Measurements from ENCODE around the gene ARMC12.

Gene ARMC12

DNA sequence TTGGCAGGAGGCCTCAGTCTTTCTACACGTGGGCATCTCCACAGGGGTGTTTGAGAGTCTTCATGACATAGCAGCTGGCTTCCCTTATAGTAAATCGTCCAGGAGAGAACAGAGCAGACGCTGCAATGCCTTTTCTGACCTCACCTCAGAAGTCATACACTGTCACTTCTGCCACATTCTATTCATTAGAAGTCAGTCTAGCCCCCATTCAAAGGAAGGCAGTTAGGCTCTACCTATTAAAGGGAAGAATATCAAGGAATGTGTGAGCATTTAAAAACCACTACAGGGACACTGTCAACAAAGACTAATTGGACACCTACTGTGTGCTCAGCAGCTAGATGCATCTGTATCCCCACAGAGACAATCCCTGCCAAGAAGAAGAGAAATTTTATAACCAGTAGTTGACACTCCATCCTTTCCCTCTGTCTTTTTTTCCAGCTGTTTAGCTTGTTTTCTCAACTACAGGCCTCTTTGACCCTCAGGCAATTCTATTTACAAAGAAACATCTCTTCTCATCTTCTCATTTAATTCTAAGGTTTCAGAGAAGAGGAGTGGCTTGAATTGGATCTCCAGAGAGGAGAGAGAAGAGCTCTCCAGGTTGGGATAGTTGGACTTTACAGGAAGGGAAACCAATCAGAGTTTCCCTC is 18.6 kb downstream of the ARMC12 start:
- in situ Hi-C loops (cut with MboI; ENCODE audit: low pct_unique_long_range_greater_than_20kb, low sequenced_read_pairs), result no loop called here
- no peak for DNase-seq

DNA sequence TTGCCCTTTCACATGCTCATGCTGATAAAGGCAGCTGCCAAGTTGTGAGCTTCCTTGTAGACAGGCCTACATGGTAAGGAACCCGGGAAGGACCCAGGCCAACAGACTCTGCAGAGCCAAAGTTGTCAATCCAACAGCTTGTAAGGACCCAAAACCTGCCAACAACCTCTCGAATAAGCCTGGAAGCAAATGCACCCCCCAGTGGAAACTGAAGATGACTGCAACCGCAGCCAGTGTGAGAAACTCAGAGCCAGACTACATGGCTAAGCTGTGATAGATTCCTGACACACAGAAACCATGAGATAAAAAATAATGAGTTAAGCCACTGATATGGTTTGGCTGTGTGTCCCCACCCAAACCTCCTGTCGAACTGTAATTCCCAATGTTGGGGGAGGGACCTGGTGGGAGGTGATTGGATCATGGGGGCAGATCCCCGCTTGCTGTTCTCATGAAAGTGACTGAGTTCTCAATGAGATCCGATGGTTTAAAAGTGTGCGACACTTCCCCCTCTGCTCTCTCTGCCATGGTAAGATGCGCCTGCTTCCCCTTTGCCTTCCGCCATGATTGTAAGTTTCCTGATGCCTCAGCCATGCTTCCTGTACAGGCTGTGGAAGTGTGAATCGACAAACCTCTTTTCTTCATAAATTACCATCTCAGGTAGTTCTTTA is 20.8 kb downstream of the ARMC12 start:
- peak; percentile 54 for DNase-seq
- in situ Hi-C loops (cut with MboI; ENCODE audit: low pct_unique_long_range_greater_than_20kb, low sequenced_read_pairs), result no loop called here

DNA sequence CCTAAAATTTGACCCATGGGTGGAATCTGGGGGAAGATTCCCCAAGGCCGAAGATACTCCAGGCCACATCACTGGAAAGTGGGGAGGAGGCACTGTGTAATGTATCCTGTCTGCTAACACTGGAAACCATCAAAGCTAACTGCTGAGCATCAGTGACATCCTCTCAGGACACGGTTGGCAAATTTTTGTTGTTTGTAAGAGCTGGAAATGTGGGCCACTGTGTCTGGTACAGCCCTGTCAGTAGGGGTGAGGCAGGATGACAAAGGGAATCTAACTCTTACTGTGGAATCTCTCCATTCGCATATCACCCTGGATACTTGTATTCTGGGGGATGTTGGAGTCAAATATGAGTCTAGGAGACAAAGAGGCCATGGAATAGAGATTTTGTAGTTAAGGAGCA is 22.6 kb downstream of the ARMC12 start:
- in situ Hi-C loops (cut with MboI; ENCODE audit: low pct_unique_long_range_greater_than_20kb, low sequenced_read_pairs), result no loop called here
- no peak for DNase-seq

DNA sequence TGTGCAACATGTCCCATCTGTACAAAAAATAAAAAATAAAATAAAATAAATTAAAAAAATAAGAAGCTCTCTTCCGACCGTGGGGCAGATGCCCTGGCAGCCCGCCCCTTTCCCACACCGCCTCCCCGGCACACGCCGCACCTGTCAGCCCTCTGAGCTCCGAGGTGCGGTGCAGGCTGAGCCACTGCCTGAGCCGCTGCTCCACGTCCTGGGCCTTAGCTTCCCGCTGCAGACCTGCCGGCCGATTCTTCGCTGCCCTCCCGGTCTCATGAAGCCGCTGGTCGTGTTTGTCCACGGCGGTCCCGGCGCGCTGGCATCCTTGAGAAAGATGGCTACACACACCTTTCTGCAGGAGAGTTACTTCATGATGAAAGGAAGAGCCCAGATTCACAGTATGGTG is 28.9 kb downstream of the ARMC12 start:
- DNase-seq, result no peak
- in situ Hi-C loops (cut with MboI; ENCODE audit: low pct_unique_long_range_greater_than_20kb, low sequenced_read_pairs), result no loop called here

DNA sequence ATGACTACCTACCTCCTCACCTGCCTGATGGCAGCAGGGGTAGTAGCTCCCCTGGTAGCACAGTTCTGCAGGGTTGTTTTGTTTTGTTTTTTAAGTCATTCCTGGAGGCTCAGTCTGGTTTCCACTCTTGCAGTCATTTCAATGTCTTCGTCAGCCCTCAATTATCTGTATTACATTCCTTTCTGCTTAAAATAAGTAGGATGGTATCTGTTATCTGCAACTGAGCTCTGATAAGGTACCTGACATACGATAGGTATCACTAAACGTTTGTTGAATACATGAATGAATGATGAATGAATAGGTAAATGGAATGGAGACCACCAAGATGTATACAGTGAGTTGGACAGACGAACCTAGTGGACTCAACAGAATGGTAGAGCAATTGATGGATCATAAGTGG is 32.4 kb downstream of the ARMC12 start:
- in situ Hi-C loops (cut with MboI; ENCODE audit: low pct_unique_long_range_greater_than_20kb, low sequenced_read_pairs), result no loop called here

DNA sequence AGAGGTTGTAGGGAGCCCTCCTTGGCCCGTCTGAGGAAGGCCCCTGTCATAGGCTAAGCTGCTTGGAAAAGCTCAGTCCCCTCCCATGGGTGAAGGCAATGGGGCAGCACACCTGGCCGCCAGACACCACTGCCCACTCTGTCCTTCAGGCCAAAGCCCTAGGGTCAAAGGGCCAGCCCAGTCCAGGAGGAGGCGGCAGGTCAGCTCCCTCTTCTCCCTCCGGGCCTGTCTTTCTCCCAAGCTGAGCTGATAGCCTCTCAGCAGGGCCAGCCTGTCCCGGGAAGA is 34.5 kb downstream of the ARMC12 start:
- in situ Hi-C loops (cut with MboI; ENCODE audit: low pct_unique_long_range_greater_than_20kb, low sequenced_read_pairs), result no loop called here
- DNase-seq, result no peak

More for the DNA sequence above, 32.4 kb downstream of the ARMC12 start:
- no peak for DNase-seq

DNA sequence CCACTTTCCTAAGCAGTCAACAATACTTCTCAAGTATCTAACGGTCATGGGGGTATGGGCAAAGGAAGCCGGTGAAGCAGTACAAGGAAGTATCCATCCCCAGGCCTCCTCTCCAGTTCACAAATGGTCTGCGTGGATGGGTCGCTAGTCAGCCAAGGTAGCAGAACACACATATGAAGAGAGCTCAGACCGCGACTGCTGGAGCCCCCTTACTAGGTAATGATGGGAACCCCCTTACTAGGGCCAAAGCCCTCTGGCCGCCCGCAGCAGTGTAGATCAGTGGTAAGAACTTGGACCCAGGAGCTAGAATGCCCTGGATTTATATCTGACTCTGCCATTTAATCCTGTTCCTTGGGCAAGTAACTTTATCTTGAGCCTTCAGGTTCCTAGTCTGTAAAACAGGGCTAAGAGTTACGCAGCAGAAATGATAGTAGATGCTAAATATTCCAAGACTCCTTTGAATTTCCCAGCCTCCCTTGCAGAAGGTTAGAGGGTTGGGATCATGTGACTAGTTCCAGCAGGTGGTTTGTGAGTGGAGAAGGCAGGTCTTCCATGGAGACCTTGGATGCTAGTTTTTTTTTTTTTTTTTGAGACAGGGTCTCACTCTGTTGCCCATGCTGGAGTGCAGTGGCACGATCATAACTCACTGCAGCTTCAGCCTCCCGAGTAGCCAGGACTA is 37.4 kb downstream of the ARMC12 start:
- in situ Hi-C loops (cut with MboI; ENCODE audit: low pct_unique_long_range_greater_than_20kb, low sequenced_read_pairs), result no loop called here
- no peak for DNase-seq

DNA sequence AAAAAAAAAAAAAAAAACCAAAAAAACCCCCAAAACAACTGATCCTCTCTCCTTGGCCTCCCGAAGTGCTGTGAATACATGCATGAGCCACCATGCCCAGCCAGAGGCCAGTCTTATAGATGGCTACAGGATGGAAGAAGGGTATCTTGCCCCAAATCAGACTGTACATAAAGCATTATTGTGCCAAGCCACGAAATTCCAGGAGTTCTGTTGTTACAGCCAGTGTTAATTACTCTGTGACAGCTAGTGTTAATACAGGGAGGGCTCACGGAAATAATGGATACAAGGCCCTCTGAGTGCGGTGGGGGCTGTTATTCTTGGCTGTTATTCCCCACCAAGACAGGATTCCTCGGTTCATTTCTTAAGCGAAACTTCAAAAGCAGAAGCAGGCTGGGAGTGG is 38.2 kb downstream of the ARMC12 start:
- DNase-seq, result no peak
- in situ Hi-C loops (cut with MboI; ENCODE audit: low pct_unique_long_range_greater_than_20kb, low sequenced_read_pairs), result no loop called here

DNA sequence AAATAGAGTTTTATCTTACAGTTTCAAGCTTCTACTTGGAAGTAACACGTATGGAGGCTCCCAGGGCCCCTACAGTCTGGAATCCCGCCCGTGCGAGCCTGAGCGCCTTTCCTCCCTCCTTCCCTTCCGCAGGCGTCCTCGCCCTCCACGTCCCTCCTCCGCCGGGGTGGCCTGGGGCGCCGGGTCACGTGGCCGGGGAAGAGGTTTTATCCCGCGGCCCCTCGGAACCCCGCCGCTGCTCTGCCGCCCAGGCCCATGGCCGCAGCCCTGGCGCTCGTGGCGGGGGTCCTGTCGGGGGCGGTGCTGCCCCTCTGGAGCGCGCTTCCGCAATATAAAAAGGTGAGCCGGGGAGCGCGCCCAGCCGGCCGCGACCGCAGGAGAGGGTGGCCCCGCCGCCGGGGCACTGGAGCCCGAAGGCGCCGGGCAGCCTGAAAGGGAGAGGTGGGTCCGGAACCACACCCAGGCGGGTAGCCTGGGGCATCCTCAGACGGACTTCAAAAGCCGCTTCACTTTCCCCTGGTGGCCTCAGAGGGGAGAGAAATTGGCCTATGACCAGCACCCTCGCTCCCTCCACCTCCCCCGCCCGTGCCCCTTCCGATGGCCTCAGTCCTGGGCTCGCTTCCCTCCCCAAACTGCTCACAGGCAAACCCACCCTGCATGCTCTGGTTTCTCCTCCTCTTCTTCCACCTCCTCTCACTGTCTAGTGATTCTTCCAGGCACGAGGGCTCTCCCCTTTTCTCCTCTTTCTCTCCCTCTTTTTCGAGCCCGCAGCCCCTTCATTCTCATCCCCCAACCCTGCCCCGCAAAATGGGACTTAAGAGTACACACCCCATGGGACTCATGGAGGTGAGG is 39.8 kb downstream of the ARMC12 start, which contains the start of gene CLPSL2:
TSS of gene CLPSL2 (plus strand) at position 235 of the 852 bp plus-strand sequence. CDS start at position 256, 21 bp downstream.
- peak; percentile 32 for DNase-seq
- in situ Hi-C loops (cut with MboI; ENCODE audit: low pct_unique_long_range_greater_than_20kb, low sequenced_read_pairs), result no loop called here

DNA sequence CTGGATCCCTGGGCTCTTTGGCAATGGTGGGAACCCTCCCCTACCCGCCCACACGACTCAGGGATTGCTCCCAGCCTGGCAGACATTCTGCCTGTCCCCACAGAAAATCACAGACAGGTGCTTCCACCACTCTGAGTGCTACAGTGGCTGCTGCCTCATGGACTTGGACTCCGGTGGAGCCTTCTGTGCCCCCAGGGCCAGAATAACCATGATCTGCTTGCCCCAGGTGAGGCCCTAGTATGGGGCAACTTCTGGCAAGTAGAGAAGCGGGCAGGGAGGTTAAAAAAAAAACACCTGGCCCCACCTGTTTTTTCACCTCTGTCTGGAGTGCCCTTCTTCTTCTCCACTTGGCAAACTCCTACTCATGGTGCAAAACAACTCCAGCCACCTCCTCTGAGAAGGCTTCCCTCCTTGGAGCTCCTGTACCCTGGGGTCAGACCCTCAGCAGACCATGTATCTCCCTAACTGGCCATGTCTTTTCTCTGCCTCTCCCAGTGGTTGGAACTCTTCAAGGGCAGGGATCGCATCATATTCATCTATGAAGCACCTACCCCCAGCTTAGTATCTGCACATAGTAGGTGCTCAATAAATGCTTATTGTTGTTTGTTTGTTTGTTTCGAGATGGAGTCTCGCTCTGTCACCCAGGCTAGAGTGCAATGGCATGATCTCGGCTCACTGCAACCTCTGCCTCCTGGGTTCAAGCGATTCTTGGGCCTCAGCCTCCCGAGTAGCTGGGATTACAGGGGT is 40.7 kb downstream of the ARMC12 start:
- no peak for DNase-seq
- in situ Hi-C loops (cut with MboI; ENCODE audit: low pct_unique_long_range_greater_than_20kb, low sequenced_read_pairs), result no loop called here

DNA sequence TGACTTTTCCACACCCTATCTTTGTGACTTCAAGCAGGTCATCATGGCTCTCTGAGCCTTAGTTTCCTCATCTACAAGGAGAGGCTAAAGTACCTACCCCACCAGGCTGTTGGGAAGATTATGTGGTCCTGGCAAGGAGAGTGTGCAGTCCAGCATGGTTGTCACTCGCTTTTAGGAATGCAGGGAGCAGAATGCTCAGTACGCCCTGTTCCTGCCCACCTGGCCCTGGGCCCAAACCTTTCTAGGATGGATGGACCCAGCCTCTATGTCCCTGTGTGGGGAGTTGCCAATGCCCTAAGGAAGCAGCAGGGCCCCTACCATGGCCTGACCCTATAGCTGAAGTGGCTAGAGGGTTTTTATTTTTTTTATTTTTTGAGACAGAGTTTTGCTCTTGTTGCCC is 41.6 kb downstream of the ARMC12 start:
- in situ Hi-C loops (cut with MboI; ENCODE audit: low pct_unique_long_range_greater_than_20kb, low sequenced_read_pairs), result no loop called here
- DNase-seq, result no peak

DNA sequence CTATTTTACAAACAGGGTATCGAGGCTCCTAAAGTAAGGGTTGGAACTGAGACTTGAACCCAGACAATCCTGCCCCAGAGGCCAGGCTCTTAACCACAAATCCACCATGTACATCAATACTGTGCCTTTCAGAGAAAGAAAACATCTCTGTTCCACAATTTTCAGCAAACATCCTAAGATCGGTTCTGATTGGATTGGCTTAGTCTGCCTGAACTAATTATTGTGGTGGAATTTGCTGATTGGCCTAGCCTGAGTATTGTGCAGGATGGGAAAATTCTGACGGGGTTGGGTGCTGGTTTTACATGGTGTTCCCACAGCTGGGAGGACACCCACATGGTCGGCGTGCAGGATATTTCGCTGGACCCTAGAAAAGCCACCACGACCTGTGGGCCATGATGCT is 43.9 kb downstream of the ARMC12 start, which contains the start of gene CLPSL1:
TSS of gene CLPSL1 (plus strand) at position 301 of the 400 bp plus-strand sequence. CDS start at position 393, 92 bp downstream.
- in situ Hi-C loops (cut with MboI; ENCODE audit: low pct_unique_long_range_greater_than_20kb, low sequenced_read_pairs), result no loop called here
- DNase-seq, result no peak

DNA sequence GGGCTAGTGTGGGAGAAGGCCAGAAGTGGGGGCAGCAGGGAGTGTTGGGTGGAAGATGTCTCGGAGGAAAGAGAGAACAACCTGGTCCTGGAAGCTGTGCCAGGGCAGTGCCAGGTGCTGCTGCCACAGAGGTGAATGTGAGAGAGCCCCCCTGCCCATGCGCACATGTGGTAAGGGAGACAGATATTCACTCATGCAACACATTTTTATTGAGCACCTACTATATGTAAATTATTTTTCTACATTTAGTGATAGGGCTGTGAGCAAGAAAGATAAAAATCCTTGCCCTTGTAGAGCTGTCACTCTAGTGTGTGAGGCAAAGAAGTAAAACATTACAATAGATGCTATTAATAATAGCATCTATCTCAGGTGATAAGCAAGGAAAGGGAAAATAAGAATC is 44.5 kb downstream of the ARMC12 start:
- in situ Hi-C loops (cut with MboI; ENCODE audit: low pct_unique_long_range_greater_than_20kb, low sequenced_read_pairs), result no loop called here
- no peak for DNase-seq

DNA sequence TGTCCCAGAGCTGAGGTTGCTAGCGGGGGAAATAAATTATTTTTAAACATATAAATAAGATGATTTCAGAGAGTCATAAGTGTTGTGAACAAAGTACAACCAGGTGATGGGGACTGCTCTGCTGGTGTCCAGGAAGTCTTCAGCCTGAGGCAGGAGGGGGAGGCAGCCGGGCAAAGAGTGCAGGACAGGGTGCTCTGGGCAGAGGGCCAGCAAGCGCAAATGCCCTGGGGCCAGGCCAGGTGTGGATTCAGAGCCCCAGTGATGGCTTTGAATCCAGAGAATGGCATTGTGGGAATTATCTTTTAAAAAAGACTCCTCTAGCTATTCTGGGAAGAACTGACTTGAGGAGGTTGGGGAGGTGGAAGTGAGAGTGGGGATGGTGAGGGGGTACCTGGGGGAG is 45.6 kb downstream of the ARMC12 start:
- in situ Hi-C loops (cut with MboI; ENCODE audit: low pct_unique_long_range_greater_than_20kb, low sequenced_read_pairs), result no loop called here
- no peak for DNase-seq

DNA sequence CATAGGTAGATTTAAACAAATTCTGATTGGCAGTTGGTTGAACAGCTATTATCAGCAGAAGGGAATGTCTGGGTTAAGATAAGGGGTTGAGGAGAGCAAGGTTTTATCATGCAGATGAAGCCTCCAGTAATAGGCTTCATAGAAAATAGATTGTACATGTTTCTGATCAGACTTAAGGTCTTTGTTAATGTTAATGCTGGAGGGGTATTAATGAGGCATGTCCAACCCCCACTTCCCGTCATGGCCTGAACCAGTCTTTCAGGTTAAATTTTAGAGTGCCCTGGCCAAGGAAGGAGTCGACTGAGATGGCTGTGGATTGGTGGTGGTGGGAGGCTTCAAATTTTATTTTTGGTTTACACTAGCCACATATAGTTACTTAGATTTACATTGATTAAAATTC is 47.4 kb downstream of the ARMC12 start:
- in situ Hi-C loops (cut with MboI; ENCODE audit: low pct_unique_long_range_greater_than_20kb, low sequenced_read_pairs), result no loop called here

DNA sequence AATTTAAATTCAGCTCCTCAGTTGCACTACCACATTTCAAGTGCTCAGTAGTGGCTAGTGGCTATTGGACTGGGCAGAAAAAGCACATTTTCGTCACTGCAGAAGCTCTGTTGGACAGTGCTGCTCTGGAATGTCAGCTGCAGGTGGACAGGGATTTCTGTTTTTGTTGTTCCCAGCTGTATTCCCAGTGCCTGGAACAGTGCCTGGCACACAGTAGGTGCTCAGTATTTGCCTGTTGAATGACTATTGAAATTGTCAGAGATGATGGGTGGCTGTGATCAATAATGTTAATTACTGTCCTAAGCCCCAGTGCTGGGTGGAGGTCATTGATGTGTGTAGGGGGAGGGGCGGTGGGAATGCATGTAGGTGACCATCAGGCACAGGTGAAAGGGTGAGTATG is 49.4 kb downstream of the ARMC12 start:
- no peak for DNase-seq
- in situ Hi-C loops (cut with MboI; ENCODE audit: low pct_unique_long_range_greater_than_20kb, low sequenced_read_pairs), result no loop called here

More for the DNA sequence above, 47.4 kb downstream of the ARMC12 start:
- DNase-seq, result no peak

DNA sequence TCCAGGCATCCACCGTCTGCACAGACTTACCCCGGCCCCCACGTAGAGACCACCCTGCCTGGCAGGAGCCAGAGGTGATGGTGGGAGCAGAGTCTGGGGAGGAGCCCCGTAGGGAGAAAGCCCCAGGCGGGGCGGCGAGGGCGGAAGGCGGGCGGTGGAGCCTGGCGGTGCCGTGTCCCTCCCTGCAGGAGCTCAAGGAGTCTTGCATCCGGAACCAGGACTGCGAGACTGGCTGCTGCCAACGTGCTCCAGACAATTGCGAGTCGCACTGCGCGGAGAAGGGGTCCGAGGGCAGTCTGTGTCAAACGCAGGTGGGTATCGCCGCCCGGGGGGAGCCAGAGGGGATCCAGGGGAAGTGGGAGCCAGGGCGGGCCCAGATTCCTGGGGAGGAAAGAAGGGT is 50.0 kb downstream of the ARMC12 start:
- DNase-seq, result no peak
- in situ Hi-C loops (cut with MboI; ENCODE audit: low pct_unique_long_range_greater_than_20kb, low sequenced_read_pairs), result no loop called here

DNA sequence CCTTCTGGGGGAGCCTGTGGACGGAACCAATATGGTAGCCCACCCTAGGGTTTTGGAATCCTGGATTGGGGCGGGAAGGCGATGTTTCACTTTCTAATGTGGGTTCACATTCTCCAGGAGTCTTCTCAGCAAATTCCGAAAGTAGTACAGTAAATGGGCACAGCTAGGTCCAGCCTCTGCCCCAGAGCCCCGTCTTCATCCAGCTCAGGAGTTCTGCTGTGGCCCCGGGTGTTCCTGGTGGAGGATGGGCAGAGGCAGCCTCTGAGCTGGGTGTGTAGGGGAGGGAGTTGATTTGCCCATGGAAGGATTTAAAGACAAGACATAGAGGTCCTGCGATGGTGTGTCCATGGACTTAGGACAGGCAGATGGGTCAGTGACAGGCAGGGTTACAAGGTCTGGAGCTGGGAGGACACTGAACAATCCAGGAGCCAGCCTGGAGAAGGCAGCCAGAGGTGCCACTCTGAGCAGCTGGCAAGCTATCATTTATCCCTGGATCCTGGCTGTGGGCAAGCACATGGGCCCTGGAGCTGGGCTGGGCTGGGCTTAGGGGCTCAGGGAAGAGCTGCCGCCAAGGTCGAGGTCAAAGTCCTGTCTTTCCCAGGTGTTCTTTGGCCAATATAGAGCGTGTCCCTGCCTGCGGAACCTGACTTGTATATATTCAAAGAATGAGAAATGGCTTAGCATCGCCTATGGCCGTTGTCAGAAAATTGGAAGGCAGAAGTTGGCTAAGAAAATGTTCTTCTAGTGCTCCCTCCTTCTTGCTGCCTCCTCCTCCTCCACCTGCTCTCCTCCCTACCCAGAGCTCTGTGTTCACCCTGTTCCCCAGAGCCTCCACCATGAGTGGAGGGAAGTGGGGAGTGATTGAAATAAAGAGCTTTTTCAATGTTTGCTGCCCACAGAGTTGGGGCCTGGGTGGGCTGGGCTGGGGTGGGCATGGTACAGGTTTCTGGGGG is 50.7 kb downstream of the ARMC12 start:
- in situ Hi-C loops (cut with MboI; ENCODE audit: low pct_unique_long_range_greater_than_20kb, low sequenced_read_pairs), result no loop called here
- DNase-seq, result no peak
